OCI-LY1 (cell line): ENCODE data around the gene OR10G2.

Experiments used
- CTCF ChIP-seq: fragments of 200-600 bp; sonication (generic), shearing (Covaris generic); IDR thresholded peaks from 2 replicates; pipeline ENCODE4 v1.5.1; 2017; ENCODE audit warnings: mild to moderate bottlenecking, antibody characterized with exemption, low read length, moderate library complexity, mixed read lengths
- EZH2 ChIP-seq: fragments of 200-600 bp; sonication (generic), shearing (Covaris generic); IDR thresholded peaks from 2 replicates; pipeline ENCODE4 v1.8.0; 2017; ENCODE audit warnings: borderline replicate concordance, mixed run types, mild to moderate bottlenecking, antibody characterized with exemption, low read length, moderate library complexity, mixed read lengths

GRCh38 chr14:21612324-21612723 is 22.4 kb downstream of the OR10G2 start:
- TF ChIP-seq CTCF (no peak), EZH2 (no peak)
